Activated CD8-positive, alpha-beta memory T cell treated with anti-CD3 and anti-CD28 coated beads, Interleukin-2, amount 50 U/mL, for 4 hours (primary cell): ENCODE measurements around the gene COL9A3.

Source experiments
- DNase-seq: peaks from one replicate; pipeline ENCODE4 v3.0.0-alpha.2; 2020

The COL9A3 gene

DNA sequence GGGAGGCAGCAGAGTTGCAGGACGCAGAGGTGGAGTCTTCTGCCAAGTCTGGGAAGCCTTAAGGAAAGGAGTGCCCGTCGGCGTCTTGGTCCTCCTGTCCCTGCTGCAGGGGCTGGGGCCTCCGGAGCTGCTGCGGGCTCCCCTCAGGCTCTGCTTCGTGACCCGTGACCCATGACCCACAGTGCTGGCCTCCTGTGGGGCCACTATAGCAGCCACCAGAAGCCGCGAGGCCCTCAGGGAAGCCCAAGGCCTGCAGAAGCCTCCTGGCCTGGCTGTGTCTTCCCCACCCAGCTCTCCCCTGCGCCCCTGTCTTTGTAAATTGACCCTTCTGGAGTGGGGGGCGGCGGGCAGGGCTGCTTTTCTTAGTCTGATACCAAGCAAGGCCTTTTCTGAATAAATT, 3.3 kb upstream of the COL9A3 start:
- no peak for DNase-seq

DNA sequence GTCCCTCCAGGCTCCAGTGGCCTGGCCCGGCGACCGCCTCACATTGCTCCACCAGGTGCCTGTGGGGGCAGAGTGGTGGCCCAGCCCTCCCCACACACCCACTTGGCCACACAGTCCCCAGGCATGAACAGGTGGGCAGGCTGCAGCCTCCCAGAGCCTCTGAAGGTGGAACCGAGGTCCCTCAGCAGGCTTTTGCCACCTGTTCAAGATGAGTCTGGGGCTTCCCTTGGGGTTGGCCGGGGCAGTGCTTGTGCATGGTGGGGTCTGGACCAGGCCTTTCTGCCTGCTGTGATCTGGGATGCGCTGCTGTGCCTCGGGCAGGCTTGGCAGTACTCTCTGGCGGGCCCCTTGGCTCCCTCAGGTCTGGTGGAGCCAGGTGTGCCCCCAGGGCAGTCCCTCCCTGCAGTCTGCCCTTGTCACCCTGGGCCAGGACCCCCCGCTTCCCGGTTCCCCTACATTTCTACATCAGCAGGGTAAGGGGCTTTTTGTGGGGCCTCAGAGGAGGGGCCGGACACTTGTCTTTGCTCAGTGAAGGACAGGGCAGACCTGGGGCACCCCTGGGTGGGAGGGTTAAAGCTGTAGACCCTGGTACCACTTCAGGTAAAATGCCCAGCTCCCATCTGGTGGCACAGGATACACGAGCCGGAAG, 2.7 kb upstream of the COL9A3 start:
- DNase-seq, result no peak

DNA sequence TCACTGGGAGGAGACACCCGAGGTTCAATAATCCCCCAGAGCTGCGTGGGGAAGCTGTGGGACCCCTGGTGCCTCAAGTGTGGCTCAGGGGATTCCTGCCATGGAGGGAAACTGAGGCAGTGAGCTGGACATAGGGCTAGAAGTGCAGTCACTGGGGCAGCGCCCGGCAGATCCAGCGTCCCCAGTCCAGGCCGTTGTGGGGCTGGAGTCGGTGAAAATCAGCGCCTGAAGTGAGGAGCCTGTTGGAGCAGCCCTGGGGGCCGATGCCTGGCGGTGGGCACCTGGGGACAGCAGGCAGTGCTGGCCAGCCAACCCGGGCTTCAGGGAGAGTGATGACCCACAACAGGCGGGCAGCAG, 2.2 kb upstream of the COL9A3 start:
- DNase-seq, result no peak

DNA sequence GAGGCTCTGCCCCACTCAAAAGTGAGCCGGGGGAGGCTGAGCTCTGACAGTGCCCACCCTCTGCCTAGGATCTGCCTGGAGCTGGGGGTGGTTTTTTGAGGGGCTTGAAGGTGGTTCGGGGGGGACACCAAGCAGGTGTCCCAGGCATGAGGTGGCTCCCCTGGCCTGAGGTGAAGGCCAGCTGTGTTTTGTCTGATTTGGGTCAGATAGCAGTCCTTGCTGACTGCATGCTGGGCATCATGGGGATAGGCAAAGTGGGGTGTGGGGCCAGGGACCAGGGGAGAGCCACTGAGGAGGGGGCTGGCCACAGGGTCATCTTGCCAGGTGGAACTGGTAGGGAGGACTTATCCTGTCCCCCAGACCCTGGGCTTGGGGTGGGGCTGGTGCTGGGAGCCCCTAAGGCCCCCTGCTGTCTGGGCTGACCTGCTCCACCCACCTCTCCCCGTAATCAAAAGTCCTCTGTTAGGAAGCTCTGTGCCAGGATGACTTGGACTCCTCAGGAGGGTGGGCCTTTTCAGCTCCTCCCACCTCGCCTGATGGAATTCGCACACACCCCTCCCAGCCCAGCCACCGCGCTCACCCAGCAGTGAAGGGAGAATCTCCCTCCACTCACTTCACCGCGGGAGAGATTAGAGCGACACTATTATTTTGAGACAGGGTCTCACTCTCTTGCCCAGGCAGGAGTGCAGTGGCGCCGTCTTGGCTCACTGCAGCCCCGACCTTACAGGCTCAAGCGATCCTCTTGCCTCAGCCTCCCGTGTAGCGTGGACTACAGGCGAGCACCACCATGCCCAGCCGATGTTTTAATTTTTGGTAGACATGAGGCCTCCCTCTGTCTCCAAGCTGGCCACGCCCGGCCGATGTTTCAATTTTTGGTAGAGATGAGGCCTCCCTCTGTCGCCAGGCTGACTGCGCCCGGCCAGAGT, 1.5 kb upstream of the COL9A3 start:
- no peak for DNase-seq

DNA sequence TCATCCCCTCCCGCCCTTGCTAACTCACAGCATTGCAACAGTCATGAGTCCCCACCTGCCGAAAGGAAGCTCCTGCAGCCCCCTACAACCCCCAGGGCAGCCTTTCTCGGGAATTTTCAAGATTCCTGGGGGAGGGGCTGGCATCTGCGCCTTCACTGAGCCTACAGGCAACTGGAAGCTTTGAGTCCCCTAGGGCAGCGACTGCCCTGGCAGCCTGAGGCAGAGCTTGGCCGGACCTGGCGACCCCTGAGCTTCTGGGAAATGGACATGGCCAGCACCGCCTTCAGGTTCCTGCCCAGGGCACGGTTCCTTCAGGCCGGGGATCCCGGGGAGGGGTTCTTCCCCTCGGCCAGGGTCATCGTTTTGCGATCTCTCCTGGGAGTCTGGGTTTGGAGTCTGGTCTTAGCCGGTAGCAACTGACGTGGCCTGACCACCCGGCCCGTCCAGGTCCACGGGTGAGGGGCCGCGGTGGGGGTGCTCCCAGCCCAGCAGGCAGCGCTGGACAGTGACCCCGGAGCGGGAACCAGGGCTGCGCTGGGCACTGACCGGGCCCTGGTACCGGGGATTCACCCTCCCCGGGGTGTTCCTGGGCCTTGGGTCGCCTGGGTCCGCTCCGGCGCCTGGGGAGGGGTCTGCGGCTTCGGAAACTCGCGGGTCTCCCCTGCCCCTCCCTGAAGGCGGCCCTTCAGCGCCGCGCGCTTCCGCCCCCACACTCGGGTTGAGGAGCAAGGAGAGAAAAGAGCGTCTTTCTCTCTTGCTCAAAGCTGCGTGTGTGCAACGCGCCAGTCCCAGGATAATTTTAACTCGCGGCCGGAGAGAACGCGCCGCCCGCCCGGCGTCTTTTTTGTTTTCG, 593 bp upstream of the COL9A3 start:
- no peak for DNase-seq

DNA sequence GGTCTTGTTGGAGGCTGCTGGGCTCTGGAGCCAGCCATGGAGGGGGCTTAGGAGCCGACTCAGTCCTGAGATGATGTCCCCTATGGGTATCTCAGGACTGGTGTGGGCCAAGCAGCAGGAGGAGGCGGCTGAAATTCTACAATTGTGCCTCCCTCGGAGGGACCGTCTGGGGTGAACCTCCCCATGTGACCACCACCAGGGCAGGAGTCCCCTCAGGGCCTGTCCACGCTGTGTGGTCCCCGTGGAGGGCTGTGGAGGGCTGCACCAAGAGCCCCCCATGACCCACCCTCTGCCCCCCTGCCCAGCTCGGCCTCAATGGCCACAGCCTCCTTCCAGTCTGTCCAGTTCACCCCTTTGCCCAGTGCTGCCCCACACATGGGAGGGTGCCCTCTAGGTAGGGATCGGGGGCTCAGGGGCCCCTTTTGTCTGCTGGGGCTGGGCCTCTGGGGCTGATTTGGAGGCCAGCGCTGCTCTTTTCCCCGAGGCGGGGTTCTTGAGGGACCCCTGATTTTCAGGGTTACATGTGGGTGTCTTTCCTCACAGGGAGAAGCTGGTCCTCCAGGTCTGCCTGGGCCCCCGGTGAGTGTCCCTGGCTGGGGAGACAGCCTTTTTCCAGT, 1.2 kb downstream of the COL9A3 start:
- no peak for DNase-seq

DNA sequence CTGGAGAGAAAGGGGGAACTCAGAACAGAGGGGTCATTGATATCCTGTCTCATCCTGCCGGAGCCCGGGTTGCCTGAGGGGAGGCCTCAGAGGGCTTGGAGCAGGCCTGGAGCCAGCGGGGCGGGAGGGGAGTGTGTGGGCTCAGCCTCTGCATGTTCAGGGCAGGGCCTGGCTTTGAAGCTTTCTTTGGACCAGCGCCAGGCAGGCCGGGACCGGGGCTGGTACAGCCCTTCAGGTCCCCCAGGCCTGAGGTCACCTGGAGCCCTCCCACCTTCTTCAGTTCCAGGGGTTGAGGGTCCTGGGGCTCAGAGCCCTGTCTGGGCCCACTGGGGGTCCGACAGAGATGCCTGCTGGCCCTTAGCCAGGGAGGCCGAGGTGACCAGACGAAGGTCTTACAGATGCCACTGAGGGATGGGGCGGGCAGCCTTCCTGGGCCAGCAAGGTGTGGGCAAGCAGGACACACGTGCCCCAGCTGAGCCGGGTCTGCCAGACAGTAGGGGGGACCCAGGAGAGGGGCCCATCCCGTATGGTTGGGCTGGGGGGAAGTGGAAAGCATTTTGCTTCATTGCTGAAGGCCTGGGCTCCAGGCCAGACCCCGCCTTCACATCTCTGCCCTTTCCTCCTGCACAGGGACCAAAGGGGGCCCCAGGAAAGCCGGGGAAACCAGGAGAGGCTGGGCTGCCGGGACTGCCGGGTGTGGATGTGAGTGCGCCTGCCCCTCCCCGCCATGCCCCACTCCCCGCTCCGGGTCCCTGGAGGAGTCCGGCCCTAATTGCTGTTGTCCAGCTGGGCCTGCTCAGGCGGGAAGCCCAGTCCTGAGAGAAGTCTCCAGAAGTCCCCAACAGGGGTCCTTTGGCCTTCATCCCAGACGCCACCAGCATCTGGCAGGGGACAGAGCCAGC, 2.0 kb downstream of the COL9A3 start:
- DNase-seq, result no peak

DNA sequence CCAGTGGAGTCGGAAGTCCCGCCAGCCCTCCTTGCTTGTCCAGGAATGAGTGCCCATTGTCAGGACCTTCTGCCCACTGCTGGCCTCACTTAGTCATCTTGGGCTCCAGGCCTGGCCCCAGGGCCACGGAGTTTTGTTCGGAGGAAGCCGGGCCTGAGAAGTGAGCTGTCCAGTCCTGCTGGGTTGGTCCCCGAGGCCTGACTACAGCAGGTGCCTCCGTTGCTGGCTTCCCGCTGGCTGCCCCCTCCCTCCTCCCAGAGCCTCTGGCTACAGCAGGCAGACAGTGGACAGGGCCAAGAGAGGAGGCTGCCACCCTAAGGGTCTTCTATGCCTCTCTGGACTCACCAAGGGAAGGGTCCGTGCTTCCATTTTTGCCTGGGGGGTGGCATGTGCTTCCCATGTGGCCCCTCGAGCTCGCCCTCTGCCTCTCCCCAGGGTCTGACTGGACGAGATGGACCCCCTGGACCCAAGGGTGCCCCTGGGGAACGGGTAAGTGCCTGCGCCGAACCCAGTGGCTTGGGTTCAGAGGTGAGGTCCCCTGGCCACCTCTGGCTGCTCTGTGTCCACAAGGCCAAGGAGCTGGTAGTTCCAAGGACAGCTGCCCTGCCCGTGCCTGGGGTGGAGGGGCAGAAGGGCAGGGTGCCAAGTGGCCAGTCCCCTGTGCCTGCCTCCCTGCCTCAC, 2.8 kb downstream of the COL9A3 start:
- no peak for DNase-seq

DNA sequence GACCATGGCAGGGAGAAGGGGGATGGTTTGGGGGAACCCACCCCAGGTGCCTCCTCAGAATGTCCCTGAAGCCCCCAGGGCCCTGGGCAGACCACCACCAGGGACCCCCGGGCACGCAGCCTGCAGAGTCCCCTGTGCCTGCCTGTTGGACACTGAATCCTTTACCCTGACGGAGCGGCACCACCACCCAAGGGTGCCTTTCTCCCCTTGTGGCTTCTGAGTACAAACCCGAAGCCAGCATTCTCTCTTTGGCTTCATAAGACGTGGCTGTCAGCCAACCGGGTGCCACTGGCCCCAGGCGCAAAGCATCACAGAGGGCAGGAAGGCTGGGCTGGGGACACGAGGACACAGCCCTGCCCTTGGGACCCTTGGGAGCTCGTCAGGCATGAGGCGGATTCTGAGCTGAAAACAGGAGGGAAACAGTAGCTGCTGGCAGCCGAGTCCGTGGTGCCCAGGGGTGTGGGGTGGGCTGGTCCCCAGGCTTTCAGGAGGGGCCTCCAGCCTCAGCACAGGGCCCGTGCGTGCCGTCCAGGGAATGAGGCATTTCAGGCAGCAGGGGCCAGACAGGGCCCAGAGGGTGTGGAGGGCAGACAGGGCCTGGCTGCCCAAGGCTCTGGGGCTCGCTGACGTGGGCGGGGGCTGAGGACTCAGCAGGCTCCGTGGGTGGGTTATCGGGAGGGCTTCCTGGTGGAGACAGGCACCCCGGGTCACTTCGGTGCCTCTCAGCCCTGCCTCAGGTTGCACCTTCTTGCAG, 3.5 kb downstream of the COL9A3 start:
- DNase-seq, result no peak

DNA sequence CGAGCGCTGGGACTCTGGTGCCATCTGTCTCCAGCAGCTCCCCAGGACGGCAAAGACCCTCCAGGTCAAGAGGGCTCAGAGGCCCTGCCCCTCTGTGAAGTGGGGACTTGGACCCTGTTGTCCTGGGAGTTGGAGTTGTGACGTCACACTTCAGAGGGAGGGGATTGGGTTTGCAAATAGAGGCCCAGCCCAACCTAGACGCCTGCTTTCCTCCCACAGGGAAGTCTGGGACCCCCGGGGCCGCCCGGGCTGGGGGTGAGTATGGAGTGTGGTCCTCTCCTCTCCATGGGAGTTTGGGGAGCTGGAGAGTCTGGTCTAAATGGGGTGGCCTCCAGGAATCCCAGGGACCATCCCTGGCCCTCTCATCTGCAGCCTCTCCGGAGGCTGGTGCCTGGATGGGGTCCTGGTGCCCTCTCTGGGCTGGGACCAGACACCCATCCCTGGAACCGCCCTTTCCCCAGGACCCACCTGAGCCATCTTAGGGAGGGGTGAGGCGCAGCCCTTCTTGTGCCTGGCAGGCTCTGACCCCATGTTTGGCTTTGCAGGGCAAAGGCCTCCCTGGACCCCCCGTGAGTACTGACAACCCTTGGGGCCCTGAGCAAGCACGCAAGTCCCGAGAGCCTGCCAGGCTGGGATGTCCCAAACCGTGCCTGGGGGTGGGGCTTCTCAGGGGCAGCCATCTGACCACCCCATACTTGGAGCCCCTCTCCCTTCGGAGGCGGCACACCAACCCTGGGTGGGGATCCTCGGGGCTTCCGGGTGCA, 4.3 kb downstream of the COL9A3 start:
- no peak for DNase-seq

DNA sequence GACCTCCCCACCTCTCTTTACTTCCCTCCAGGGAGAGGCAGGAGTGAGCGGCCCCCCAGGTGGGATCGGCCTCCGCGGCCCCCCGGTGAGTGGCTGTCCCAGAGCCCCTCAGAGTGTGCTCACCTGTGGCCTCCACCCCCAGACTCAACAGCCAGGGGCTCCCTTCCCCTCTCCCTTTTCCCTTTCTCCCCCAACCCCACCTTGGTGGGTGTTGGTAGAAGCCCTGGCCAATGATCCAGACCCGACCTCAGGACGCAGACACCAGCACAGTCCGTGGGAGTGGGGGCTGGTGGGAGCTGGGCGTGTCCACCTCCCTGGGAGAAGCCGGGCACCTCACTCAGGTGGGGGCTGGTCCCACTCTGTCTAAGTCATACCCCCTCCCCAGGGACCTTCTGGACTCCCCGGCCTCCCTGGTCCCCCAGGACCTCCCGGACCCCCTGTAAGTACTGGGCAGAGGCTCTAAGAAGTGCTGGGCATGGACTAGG, 4.9 kb downstream of the COL9A3 start:
- DNase-seq, result no peak

DNA sequence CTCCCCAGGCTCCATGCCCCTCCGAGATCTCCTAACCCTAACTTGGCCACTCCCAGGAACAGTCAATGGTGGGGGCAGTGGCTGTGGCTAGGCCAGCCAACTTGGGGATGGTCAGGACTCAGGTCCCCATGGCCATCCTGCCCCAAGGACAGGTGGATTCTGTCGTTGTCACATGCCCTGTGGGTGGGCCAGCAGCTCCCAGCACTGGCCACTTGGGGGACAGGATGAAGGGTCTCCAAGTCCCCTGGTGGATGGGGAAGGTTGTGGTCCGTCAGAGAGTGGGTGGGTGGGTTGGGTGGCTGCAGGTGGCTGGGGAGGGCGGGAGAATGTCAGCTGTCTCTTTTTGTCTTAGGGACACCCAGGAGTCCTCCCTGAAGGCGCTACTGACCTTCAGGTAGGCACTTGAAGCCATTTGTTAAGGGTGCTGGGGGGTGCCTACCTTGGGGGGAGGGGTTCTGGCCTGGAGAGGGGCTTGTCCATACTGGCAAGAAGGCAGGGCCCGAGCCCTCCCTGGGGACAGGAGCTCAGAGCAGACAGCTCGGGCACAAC, 5.5 kb downstream of the COL9A3 start:
- no peak for DNase-seq

DNA sequence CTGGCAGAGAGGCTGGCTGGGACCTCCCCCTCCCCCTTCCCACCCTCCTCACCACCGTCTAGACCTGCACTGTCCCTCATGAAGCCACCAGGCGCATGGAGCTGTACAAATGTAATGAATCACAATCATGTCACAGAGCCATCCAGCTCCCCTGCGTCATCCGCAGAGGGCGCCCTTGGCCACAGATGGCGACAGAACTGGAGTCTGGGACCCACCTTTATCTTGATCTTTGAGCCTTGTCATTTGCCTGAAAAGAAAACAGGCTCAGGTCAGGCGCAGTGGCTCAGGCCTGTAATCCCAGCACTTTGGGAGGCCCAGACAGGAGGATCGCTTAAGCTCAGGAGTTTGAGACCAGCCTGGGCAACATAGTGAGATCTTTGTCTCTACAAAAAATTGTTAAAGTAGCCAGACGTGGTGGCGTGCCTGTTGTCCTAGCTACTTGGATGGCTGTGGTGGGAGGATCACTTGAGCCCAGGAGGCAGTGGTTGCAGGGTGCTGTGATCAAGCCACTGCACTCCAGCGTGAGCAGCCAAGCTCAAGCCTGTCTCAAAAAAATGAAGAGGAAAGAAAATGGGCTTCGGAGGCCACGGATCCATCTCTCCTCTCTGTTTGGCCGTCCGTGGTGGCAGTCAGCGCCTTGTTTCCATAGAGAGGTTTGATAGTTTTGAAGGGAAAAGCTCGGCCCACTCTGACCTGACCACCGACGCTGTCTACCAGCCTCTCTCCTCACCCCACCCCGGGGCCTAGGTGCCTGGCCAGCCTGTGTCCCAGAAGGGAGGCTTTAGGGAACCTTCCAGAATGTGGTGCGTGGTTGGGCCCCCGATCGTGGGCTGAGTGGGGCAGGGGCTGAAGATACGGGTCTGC, 6.2 kb downstream of the COL9A3 start:
- no peak for DNase-seq

DNA sequence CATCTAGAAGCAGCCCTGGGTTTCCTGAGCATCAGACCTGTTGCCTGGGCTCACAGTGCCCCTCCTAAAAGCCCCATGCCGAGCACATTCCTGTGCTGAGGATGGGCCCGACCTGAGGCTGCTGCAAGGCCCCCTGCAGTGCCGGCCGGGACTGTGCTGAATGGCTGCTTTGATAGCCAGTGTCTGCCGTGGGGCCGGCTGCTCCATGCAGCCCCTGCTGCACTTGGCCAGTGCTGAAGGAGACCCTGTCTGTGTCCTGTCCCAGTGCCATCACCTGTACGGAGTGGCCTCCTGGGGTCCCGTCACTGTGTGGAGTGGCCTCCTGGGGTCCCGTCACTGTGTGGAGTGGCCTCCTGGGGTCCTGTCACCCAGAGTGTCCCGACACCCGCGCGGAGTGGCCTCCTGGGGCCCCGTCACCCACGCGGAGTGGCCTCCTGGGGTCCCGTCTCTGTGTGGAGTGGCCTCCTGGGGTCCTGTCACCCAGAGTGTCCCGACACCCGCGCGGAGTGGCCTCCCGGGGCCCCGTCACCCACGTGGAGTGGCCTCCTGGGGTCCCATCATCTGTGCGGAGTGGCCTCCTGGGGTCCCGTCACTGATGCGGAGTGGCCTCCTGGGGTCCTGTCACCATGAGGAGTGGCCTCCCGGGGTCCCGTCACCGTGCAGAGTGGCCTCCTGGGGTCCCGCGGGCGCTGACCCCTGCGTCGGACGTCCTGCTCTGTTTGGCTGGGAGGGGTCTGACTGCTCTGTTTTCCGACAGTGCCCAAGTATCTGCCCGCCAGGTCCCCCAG, 7.0 kb downstream of the COL9A3 start:
- DNase-seq, result no peak

DNA sequence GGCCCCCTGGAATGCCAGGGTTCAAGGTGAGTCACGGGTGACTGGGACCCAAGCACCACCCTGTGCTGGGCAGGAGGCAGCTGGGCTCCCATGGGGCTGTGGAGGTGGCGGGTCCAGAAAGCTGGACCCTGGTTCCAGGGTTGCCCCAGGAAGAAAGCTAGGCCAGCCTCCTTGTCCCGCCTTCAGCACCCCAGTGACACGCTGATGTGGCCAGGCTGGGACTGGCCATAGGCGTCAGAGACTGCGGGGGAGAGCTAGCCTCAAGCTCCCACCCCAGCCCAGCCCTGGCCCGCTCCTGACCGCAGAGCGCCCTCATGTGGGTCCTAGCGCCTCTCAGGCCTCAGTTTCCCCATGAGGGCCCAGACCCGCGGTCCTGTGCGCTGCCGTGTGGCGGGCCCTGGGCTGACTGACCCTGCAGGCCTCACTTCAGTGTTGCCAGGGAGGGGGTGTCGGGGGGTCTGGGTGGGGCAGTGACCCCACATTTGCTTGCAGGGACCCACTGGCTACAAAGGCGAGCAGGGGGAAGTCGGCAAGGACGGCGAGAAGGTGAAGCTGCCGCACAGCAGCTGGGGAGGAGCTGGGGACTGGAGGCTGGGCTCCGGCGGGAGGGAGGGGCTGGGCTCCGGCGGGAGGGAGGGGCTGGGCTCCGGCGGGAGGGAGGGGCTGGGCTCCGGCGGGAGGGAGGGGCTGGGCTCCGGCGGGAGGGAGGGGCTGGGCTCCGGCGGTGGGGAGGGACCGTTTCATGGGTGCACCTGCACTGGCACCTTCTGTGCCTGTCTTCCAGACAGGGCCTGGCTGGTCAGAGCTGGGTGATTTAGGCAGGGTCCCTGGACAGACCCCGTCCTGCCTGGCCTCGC, 7.9 kb downstream of the COL9A3 start:
- no peak for DNase-seq

DNA sequence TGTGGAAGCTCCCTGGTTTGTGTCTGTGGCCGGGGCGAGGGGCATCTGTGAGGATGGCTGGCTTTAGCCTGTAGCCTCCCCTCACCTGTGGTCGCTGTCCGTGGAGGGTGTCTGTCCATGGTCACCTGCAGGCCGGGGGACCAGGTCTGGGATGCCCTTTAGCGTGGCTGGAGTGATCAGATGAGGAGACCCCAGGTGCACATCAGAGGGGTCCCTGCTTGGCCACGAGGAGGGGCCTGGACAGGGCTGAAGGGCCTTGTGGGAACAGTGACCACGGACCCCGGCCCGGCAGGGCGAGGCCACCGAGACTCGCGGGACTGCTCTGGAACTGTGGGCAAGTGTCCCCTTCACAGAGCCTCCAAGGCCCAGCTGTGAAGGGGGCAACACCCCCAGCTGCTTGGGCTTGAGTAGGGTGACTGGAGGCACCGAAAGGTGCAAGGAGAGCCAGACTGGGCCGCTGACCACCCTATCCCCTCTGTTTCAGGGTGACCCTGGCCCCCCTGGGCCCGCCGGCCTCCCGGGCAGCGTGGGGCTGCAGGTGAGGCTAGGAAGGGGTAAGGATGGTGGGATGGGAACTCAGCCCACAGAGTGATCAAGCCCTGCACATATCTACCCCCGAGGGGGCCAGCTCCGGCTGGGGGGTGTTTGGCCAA, 8.6 kb downstream of the COL9A3 start:
- no peak for DNase-seq
